Measurements from ENCODE around the gene LMLN. TPM values are rescaled to one million over a fixed set of nuclear protein-coding genes. Genes with fewer than 3 reads are reported as not detected.
"Not testable (repeated sequence)": the region's sequence is repeated elsewhere in the genome, so short reads cannot be mapped to it uniquely, and the experiment has no call there.

Gene LMLN, protein sequence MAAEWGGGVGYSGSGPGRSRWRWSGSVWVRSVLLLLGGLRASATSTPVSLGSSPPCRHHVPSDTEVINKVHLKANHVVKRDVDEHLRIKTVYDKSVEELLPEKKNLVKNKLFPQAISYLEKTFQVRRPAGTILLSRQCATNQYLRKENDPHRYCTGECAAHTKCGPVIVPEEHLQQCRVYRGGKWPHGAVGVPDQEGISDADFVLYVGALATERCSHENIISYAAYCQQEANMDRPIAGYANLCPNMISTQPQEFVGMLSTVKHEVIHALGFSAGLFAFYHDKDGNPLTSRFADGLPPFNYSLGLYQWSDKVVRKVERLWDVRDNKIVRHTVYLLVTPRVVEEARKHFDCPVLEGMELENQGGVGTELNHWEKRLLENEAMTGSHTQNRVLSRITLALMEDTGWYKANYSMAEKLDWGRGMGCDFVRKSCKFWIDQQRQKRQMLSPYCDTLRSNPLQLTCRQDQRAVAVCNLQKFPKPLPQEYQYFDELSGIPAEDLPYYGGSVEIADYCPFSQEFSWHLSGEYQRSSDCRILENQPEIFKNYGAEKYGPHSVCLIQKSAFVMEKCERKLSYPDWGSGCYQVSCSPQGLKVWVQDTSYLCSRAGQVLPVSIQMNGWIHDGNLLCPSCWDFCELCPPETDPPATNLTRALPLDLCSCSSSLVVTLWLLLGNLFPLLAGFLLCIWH
- total RNA-seq: 7.0 to 11.4 TPM (median 7.7 TPM) in 3 replicates
- long read RNA-seq, full-length matches to known transcripts: 6 of 8 reads
- long read RNA-seq, partial matches to known transcripts: 0 of 8 reads
- long read RNA-seq, other reads (novel, unspliced or antisense): 2 of 8 reads

DNA sequence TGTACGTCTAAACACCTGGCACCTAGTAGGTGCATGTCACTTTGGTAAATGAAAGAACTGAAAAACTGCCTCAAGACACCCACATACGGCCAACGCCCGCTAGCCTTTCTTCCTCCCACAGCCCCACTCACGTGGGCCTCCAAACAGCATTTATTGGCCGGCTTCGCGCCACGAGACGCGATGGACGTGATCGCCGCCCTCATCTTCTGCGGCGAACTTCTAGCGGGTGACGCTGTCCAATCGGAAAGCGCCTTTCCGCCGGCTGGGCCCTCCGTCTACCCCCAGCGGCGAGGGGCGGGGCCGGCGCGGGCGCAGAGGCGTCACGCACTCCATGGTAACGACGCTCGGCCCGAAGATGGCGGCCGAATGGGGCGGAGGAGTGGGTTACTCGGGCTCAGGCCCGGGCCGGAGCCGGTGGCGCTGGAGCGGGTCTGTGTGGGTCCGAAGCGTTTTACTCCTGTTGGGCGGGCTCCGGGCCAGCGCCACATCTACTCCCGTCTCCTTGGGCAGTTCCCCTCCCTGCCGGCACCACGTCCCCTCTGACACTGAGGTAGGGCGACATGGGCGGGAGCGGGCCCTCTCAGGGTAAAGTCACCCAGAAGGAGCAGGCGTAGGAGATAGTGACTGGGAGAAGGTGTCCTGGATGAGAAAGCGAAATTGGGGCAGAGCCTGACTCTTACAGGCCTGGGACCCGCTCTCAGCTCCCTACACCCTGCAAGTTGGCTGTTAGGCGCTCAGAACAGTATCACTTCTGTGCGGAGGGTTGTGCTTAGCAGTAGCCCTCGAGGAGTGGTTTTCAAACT is at the start of gene LMLN:
LMLN (plus strand) TSS at position 327 of the 803 bp plus-strand sequence; CDS start at position 356, 29 bp downstream.
- Mint-ChIP-seq H3K27me3 (ENCODE audit: low read depth) (no peaks in the 10 kb centered on the region), H3K27ac (ENCODE audit: unreplicated experiment) (peak within 1 kb of the TSS; percentile 97), H3K4me1 (ENCODE audit: low read depth) (peaks cover 44% of the 10 kb centered on the region), H3K36me3 (ENCODE audit: low read depth) (peaks cover 7% of the 10 kb centered on the region), H3K9me3 (ENCODE audit: low read depth) (no peaks in the 10 kb centered on the region), H3K4me3 (ENCODE audit: unreplicated experiment) (peak within 1 kb of the TSS; percentile 92)
- TF ChIP-seq, protein P1, sequence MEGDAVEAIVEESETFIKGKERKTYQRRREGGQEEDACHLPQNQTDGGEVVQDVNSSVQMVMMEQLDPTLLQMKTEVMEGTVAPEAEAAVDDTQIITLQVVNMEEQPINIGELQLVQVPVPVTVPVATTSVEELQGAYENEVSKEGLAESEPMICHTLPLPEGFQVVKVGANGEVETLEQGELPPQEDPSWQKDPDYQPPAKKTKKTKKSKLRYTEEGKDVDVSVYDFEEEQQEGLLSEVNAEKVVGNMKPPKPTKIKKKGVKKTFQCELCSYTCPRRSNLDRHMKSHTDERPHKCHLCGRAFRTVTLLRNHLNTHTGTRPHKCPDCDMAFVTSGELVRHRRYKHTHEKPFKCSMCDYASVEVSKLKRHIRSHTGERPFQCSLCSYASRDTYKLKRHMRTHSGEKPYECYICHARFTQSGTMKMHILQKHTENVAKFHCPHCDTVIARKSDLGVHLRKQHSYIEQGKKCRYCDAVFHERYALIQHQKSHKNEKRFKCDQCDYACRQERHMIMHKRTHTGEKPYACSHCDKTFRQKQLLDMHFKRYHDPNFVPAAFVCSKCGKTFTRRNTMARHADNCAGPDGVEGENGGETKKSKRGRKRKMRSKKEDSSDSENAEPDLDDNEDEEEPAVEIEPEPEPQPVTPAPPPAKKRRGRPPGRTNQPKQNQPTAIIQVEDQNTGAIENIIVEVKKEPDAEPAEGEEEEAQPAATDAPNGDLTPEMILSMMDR (IDR thresholded peaks at IDR 0.05): no peak
- DNase-seq (ENCODE audit: low spot score): peak; percentile 98

DNA sequence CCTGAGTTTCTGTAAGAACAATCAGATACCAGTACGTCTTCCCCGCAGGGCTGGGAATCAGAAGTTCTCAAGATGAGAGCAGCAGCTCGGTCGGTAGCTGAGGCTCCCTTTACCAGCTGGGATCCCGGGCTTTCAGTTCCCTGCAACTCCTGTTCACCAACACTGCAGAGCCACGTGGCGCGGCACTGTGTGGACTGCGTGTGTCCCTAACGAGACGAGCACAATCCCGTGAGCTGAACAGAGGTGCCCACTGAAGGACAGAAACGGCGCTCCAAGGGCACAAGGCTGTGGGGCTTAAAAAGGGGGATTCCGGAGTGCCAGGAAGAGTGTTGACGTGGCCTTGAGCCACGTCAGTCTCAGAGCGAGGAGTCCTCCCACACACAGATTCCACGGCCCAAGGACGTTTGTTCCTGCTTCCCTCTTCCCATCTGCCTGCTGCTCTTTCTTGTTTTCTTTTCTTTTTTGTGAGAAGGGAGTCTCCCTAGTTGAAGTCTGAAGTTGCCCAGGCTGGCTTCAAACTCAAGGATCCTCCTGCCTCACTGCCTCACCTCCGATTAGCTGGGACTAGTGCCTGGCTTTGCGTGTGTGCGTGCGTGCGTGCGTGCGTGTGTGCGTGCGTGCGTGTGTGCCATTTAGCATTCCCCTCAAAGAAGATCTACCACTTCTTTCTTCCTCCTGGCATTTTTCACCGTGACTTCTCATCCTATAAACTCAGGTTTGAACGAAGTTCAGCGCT is 47.1 kb upstream of the LMLN start:
- no peaks in the 10 kb centered on the region for H3K36me3 Mint-ChIP-seq (ENCODE audit: low read depth)
- no peak for DNase-seq (ENCODE audit: low spot score)
- H3K9me3 Mint-ChIP-seq (ENCODE audit: low read depth): peaks cover 3% of the 10 kb centered on the region
- no peak overlapping the region for H3K27ac Mint-ChIP-seq (ENCODE audit: unreplicated experiment)
- no peaks in the 10 kb centered on the region for H3K27me3 Mint-ChIP-seq (ENCODE audit: low read depth)
- H3K4me1 Mint-ChIP-seq (ENCODE audit: low read depth): peaks cover 6% of the 10 kb centered on the region
- peak overlapping the region; percentile 19 for H3K4me3 Mint-ChIP-seq (ENCODE audit: unreplicated experiment)
- TF ChIP-seq, protein P1 (IDR thresholded peaks at IDR 0.05): no peak

DNA sequence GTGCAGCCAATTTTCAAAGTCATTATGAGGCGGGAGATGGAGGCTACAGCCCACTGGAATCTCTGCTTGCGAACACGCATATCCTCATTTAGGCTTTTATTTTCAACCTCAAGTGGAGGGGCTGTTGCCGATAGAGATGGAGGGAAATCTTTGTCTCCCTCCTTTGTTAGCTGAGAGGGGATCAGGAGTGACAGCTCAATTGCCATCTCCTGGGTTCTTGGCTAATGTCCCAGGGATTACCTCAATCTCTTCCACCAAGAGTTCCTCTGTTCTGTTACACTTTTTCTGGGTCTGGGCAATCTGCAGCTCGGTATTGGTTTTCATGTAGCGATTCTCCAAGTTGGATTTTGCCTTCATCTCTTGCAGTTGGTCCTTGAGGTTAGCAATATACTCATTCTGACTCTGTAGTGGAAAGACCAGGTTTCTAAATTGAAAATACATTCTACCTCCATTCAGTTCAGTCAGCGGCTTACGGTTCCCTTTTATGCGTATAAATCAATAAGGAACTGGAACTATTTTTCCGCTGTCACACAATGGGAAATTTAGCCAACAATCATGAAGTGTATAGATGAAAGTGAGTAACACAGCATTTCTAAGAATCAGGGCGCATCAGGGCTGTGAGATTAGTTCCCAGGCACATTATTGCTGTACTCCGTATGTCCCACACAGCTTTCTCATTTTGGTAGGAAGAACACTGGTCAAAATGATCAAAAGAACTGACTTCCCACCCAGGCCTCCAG is 46.2 kb upstream of the LMLN start:
- Mint-ChIP-seq H3K27me3 (ENCODE audit: low read depth) (no peaks in the 10 kb centered on the region), H3K9me3 (ENCODE audit: low read depth) (peaks cover 3% of the 10 kb centered on the region), H3K4me3 (ENCODE audit: unreplicated experiment) (no peak overlapping the region), H3K4me1 (ENCODE audit: low read depth) (peaks cover 6% of the 10 kb centered on the region), H3K36me3 (ENCODE audit: low read depth) (no peaks in the 10 kb centered on the region), H3K27ac (ENCODE audit: unreplicated experiment) (no peak overlapping the region)
- DNase-seq (ENCODE audit: low spot score): no peak
- TF ChIP-seq, protein P1 (IDR thresholded peaks at IDR 0.05): no peak

DNA sequence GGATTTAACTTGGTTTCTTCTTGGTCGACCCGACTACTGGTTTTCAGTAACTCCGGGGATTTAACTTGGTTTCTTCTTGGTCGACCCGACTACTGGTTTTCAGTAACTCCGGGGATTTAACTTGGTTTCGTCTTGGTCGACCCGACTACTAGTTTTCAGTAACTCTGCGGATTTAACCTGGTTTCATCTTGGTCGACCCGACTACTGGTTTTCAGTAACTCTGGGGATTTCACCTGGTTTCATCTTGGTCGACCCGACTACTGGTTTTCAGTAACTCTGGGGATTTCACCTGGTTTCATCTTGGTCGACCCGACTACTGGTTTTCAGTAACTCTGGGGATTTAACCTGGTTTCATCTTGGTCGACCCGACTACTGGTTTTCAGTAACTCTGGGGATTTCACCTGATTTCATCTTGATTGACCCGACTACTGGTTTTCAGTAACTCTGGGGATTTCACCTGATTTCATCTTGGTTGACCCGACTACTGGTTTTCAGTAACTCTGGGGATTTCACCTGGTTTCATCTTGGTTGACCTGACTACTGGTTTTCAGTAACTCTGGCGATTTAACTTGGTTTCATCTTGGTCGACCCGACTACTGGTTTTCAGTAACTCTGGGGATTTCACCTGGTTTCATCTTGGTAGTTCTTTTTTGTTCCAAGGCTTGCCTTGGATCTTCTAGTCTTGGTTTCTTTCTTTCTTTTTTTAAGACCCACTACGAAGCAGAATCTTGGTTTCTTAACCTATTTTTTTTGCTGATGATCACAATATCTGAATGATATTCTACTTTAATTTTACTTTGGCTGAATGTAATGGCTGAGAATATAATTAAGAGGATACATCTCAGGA is 38.4 kb upstream of the LMLN start:
- DNase-seq (ENCODE audit: low spot score); H3K4me3 Mint-ChIP-seq (ENCODE audit: unreplicated experiment); H3K4me1 Mint-ChIP-seq (ENCODE audit: low read depth); H3K9me3 Mint-ChIP-seq (ENCODE audit: low read depth); H3K27me3 Mint-ChIP-seq (ENCODE audit: low read depth); H3K36me3 Mint-ChIP-seq (ENCODE audit: low read depth); H3K27ac Mint-ChIP-seq (ENCODE audit: unreplicated experiment): not testable (repeated sequence)

All from chondrocyte (in vitro differentiated cells).